ENCODE measurements around the gene EXOC7.
A peak's percentile ranks its signal among the peaks of the same experiment; 100 is the strongest.

The EXOC7 gene

DNA sequence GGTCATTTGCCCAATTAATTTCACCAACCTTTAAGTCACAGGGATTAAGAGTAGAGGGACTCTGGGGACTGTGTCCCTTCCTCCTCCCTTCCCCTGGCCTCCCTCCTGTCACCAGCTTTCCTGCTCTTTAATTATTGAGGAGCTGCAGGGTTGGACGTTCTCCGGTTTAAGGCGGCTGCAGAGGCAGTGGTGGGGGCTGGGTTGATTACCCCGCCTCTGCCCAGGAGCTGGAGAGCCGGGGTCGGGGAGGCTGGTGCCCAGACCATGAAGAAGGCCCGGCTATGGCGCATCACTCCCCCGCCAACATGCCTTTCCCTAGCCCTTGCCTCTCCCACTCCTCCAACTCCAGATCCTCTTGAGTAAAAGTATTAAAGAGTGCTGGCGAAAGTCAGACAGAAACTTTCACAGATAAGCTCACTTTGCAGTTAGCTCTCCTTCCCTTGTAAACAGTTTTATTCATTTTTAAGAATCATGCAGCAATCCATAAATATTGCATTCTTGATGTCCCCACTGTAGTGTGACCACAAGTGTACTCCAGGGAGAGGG lies 38.5 kb upstream of the EXOC7 start:
- H2BK120ac ChIP-seq (ENCODE audit: low read depth, low read length): no peak overlapping the region
- no peak overlapping the region for H4K8ac ChIP-seq (ENCODE audit: low read depth, low read length)
- H2BK15ac ChIP-seq (ENCODE audit: low read length): no peak overlapping the region
- H3K27me3 ChIP-seq (ENCODE audit: control insufficient read depth in 3 of 3, insufficient read depth in 3 of 3, low read depth in 1 of 3, low read length in 3 of 3): peaks cover 0 to 44% (median 20%) of the 10 kb centered on the region in 3 experiments
- H2BK5ac ChIP-seq (ENCODE audit: low read length): no peak overlapping the region
- H3K79me1 ChIP-seq (ENCODE audit: low read depth, low read length): peaks cover 2% of the 10 kb centered on the region
- peaks cover 0 to 5% of the 10 kb centered on the region in 2 donors for H3K9me3 ChIP-seq (replicated peaks in 1 of 2; ENCODE audit: control insufficient read depth in 2 of 2, insufficient read depth in 1 of 2, low read depth in 1 of 2, low read length in 2 of 2)
- H3K4ac ChIP-seq (ENCODE audit: low read length): no peak overlapping the region
- H3K27ac ChIP-seq (replicated peaks; ENCODE audit: low read length): no peak overlapping the region
- peaks cover 35 to 57% of the 10 kb centered on the region in 2 donors for H3K4me1 ChIP-seq (ENCODE audit: control insufficient read depth in 2 of 2, insufficient read depth in 1 of 2, low read depth in 1 of 2, low read length in 2 of 2)
- no peak overlapping the region for H3K18ac ChIP-seq (ENCODE audit: low read length)
- H2AFZ ChIP-seq (ENCODE audit: low read length): no peak overlapping the region
- no peak overlapping the region for H2BK12ac ChIP-seq (ENCODE audit: low read length)
- H3K9ac ChIP-seq (ENCODE audit: low read depth, low read length, poor library complexity): no peak overlapping the region
- H3K4me3 ChIP-seq (ENCODE audit: low read length in 2 of 2): no peak overlapping the region
- no peak overlapping the region for H3K4me2 ChIP-seq (ENCODE audit: insufficient read depth, low read length, poor library complexity, severe bottlenecking)
- no peak overlapping the region for H3K14ac ChIP-seq (ENCODE audit: low read length)
- no peak overlapping the region for H4K91ac ChIP-seq (ENCODE audit: low read depth, low read length, poor library complexity)
- H3K23ac ChIP-seq (ENCODE audit: low read depth, low read length, poor library complexity): no peak overlapping the region
- H2AK5ac ChIP-seq (ENCODE audit: low read depth, low read length): no peak overlapping the region
- DNase-seq (ENCODE audit: low spot score): no peak
- H3K36me3 ChIP-seq (replicated peaks in 1 of 2; ENCODE audit: control insufficient read depth in 2 of 2, insufficient read depth in 2 of 2, low read length in 2 of 2): peaks cover 3 to 30% of the 10 kb centered on the region in 2 donors
- no CpG with 5 or more reads among the region's 10 CpGs for WGBS, 2 donors (ENCODE audit: extremely low coverage in 2 of 2, insufficient read length in 2 of 2, insufficient replicate concordance in 1 of 2)

DNA sequence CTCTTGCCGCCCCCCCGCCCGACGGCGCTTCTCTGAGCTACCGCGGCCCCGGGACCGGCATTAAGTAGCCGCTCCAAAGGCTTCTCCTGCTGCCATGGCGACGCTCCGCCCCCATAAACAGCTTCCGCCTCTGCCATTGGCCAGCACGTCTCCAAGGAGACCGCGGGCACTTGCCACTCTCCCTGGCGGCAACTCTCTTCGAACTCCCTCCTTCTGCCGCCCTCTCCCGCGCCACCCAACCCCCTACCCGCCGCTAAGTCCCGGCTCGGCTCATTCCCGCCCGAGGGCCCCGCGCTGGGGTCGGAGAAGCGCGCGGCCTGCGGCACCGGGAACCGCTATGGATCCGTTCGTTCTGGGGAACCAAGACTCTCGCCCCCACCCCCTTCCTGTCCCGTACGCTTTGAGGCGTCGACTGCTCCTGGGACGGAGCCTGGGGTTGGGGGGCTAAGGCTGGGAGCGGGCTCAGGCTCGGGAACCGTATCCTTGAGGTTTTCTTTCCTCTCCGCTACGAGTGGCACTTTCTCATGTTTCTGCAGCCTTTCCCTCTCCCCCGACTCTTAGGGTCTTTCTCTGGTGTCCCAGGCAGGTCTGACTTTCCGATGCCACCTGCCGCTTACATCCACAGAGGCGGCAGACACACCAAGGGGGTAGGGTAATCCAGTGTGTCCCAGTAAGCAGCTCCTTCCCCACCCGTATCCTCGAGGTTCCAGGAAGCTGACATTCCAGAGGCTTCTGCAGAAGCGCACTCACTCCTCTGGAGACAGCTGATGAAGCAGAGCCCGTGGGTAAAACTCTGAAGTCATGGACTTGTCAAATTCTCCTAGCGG lies 37.8 kb upstream of the EXOC7 start, which contains the start of gene FOXJ1:
Gene FOXJ1 (minus strand): TSS at position 34 of the 827 bp plus-strand sequence. CDS start 850 bp downstream, outside the sequence.
- H2BK12ac ChIP-seq (ENCODE audit: low read length): peak within 1 kb of the TSS; percentile 97
- H2AFZ ChIP-seq (ENCODE audit: low read length): peak within 1 kb of the TSS; percentile 87
- peaks cover 40 to 64% of the 10 kb centered on the region in 2 donors for H3K4me1 ChIP-seq (ENCODE audit: control insufficient read depth in 2 of 2, insufficient read depth in 1 of 2, low read depth in 1 of 2, low read length in 2 of 2)
- H3K9me3 ChIP-seq (replicated peaks in 1 of 2; ENCODE audit: control insufficient read depth in 2 of 2, insufficient read depth in 1 of 2, low read depth in 1 of 2, low read length in 2 of 2): peaks cover 0 to 5% of the 10 kb centered on the region in 2 donors
- H3K79me1 ChIP-seq (ENCODE audit: low read depth, low read length): peaks cover 3% of the 10 kb centered on the region
- H3K14ac ChIP-seq (ENCODE audit: low read length): no peak within 1 kb of the TSS
- H3K18ac ChIP-seq (ENCODE audit: low read length): peak within 1 kb of the TSS; percentile 94
- H4K8ac ChIP-seq (ENCODE audit: low read depth, low read length): no peak within 1 kb of the TSS
- peak within 1 kb of the TSS; percentile 100 for H3K4me2 ChIP-seq (ENCODE audit: insufficient read depth, low read length, poor library complexity, severe bottlenecking)
- no peak within 1 kb of the TSS for H3K27ac ChIP-seq (replicated peaks; ENCODE audit: low read length)
- peak; percentile 96 for DNase-seq (ENCODE audit: low spot score)
- peak within 1 kb of the TSS; percentile 51 for H2BK15ac ChIP-seq (ENCODE audit: low read length)
- H2BK5ac ChIP-seq (ENCODE audit: low read length): no peak within 1 kb of the TSS
- peak within 1 kb of the TSS; percentile 88 for H3K9ac ChIP-seq (ENCODE audit: low read depth, low read length, poor library complexity)
- peak within 1 kb of the TSS; percentile 52 to 71 for H3K4me3 ChIP-seq (ENCODE audit: low read length in 2 of 2)
- no peak within 1 kb of the TSS for H4K91ac ChIP-seq (ENCODE audit: low read depth, low read length, poor library complexity)
- WGBS, 2 donors (ENCODE audit: extremely low coverage in 2 of 2, insufficient read length in 2 of 2, insufficient replicate concordance in 1 of 2): no CpG with 5 or more reads among the region's 59 CpGs
- H2AK5ac ChIP-seq (ENCODE audit: low read depth, low read length): peak within 1 kb of the TSS; percentile 60
- peaks cover 0 to 48% (median 20%) of the 10 kb centered on the region in 3 experiments for H3K27me3 ChIP-seq (ENCODE audit: control insufficient read depth in 3 of 3, insufficient read depth in 3 of 3, low read depth in 1 of 3, low read length in 3 of 3)
- H3K36me3 ChIP-seq (replicated peaks in 1 of 2; ENCODE audit: control insufficient read depth in 2 of 2, insufficient read depth in 2 of 2, low read length in 2 of 2): peaks cover 2 to 23% of the 10 kb centered on the region in 2 donors
- H3K23ac ChIP-seq (ENCODE audit: low read depth, low read length, poor library complexity): peak within 1 kb of the TSS; percentile 39
- peak within 1 kb of the TSS; percentile 52 for H2BK120ac ChIP-seq (ENCODE audit: low read depth, low read length)
- H3K4ac ChIP-seq (ENCODE audit: low read length): no peak within 1 kb of the TSS

DNA sequence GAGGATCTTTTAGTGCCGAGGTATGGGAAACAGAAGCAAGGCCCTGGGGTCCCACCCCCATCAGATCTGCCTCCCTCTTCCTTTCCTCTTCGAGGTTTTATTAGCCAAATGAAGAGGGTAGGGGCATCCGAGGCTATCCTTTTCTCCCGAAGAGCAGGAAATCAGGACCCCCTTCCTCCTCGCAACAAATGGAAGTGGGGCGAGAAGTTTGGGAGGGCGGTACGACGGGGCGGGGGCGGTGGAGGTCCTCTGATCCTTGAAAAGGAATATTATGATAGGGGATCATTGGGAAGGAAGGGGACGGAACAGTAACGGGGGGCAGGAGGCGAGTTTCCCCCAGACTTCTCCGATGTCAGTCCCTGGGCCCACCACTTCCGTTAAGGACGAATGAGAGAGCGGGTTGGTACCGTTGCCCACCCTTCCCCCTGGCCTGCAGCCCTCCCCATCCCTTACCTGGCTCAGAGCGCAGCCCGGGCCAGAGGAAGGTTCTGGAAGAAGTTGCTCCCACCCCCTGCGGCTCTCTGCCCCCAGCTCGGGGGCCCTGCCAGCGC lies 37.1 kb upstream of the EXOC7 start:
- Histone ChIP-seq H2BK120ac (ENCODE audit: low read depth, low read length) (no peak overlapping the region), H3K27me3 (ENCODE audit: control insufficient read depth in 3 of 3, insufficient read depth in 3 of 3, low read depth in 1 of 3, low read length in 3 of 3) (peaks cover 0 to 53% (median 20%) of the 10 kb centered on the region in 3 experiments), H2AFZ (ENCODE audit: low read length) (peak overlapping the region; percentile 87), H4K91ac (ENCODE audit: low read depth, low read length, poor library complexity) (no peak overlapping the region), H2BK15ac (ENCODE audit: low read length) (no peak overlapping the region), H2AK5ac (ENCODE audit: low read depth, low read length) (peak overlapping the region; percentile 60), H3K4me2 (ENCODE audit: insufficient read depth, low read length, poor library complexity, severe bottlenecking) (peak overlapping the region; percentile 100), H3K36me3 (replicated peaks in 1 of 2; ENCODE audit: control insufficient read depth in 2 of 2, insufficient read depth in 2 of 2, low read length in 2 of 2) (peaks cover 2 to 16% of the 10 kb centered on the region in 2 donors), H3K14ac (ENCODE audit: low read length) (no peak overlapping the region), H3K79me1 (ENCODE audit: low read depth, low read length) (peaks cover 3% of the 10 kb centered on the region), H3K4me1 (ENCODE audit: control insufficient read depth in 2 of 2, insufficient read depth in 1 of 2, low read depth in 1 of 2, low read length in 2 of 2) (peaks cover 44 to 69% of the 10 kb centered on the region in 2 donors), H3K27ac (replicated peaks; ENCODE audit: low read length) (no peak overlapping the region), H3K9me3 (replicated peaks in 1 of 2; ENCODE audit: control insufficient read depth in 2 of 2, insufficient read depth in 1 of 2, low read depth in 1 of 2, low read length in 2 of 2) (peaks cover 0 to 5% of the 10 kb centered on the region in 2 donors), H3K4me3 (ENCODE audit: low read length in 2 of 2) (peak overlapping the region; percentile 17 to 52), H3K18ac (ENCODE audit: low read length) (peak overlapping the region; percentile 86), H3K23ac (ENCODE audit: low read depth, low read length, poor library complexity) (peak overlapping the region; percentile 39), H4K8ac (ENCODE audit: low read depth, low read length) (no peak overlapping the region), H3K9ac (ENCODE audit: low read depth, low read length, poor library complexity) (peak overlapping the region; percentile 86), H2BK12ac (ENCODE audit: low read length) (no peak overlapping the region), H3K4ac (ENCODE audit: low read length) (no peak overlapping the region), H2BK5ac (ENCODE audit: low read length) (no peak overlapping the region)
- no CpG with 5 or more reads among the region's 24 CpGs for WGBS, 2 donors (ENCODE audit: extremely low coverage in 2 of 2, insufficient read length in 2 of 2, insufficient replicate concordance in 1 of 2)
- DNase-seq (ENCODE audit: low spot score): no peak

Measured in neuronal stem cell (in vitro differentiated cells).